Activated effector memory CD4-positive, alpha-beta T cell treated with Interleukin-2 at 50 U/mL for 16 hours (primary cell): Measurements from ENCODE around the gene GRAMD1C.
"Not testable (repeated sequence)": the region's sequence is repeated elsewhere in the genome, so short reads cannot be mapped to it uniquely, and the experiment has no call there.

Experiments used
- DNase-seq: peaks from one replicate; pipeline ENCODE4 v3.0.0-alpha.2; 2020

Gene GRAMD1C

DNA sequence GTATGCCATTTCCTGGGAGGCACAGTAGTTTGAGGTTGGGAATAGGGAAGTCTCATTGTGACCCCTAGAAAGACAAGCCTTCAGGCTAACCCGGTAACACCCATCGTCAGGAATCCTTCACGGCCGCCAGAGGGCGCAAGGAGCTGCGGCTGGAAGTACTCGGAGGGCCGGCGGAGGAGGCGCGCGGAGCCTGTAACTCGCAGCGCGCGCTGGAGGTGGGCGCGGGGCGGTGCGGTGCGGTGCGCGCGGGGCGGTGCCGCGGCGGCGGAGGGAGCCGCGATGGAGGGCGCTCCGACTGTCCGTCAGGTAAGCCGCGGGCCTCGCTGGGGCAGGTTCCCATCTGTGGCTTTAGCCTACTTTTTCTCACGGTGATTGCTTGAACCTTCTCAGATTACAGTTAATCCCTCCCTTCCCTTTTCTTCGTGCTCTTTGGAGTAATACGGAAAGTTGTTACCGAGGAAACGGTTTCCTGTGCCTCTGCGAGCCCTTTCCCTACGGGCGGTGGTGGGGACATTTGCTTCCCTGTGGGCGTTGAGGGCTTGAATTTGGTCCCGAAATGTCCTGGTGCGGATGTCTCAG lies at the start of gene GRAMD1C:
GRAMD1C (plus strand) TSS at position 158 of the 579 bp plus-strand sequence; CDS start at position 280, 122 bp downstream.
- peak; percentile 73 for DNase-seq

DNA sequence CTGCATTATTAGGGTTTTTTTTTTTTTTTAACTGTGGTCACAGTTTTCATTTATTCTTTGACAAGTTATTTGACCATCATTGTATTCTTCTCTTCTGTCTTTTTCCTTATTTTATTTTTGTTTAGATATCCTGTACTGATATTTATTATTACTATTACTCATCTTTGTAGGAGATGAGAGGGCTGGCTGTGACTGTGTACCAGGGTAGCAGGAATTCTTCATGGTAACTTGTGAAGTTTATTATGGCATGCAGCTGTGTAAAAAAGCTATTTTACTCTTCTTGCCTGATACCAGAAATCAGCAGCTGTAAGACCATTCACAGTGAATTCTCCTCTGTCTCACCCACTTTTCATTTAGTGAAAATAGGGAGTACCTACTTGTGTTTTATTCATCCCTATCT lies 47.2 kb upstream of the GRAMD1C start:
- no peak for DNase-seq

DNA sequence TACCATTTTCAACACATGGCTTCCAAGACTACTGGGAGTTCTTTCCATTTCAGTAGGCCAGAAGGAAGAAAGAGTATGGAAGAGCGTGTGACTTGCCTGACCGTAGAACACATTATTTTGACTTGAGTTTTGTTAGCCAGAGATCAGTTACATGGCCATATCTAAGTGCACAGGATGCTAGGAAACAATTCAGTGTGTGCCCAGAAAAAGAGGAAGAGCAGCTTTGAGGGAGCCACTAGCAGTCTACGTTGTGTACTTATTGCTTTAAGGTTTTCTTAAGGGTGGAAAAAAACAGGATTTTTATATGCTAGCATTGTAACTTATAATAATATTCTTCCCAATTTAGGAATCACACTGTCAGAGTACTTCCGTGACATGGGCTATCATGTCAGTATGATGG lies 44.1 kb upstream of the GRAMD1C start:
- no peak for DNase-seq

DNA sequence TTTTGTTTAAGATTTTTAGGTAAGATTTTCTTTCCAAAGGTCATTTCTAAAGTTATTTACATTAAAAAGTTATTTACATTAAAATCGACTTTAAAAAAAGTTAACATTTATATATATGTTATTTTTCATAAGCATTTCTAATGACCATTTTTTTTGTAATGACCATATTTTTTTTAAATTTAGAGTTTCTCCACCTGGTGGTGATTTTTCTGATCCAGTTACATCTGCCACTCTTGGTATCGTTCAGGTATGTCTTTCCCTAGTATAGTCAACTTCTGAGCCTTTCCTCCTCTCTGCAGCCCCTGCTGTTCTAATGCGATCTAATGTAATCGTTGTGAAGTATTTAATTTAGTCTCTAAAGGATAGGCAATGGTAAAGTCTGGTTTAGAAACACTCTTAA lies 42.9 kb upstream of the GRAMD1C start:
- no peak for DNase-seq

DNA sequence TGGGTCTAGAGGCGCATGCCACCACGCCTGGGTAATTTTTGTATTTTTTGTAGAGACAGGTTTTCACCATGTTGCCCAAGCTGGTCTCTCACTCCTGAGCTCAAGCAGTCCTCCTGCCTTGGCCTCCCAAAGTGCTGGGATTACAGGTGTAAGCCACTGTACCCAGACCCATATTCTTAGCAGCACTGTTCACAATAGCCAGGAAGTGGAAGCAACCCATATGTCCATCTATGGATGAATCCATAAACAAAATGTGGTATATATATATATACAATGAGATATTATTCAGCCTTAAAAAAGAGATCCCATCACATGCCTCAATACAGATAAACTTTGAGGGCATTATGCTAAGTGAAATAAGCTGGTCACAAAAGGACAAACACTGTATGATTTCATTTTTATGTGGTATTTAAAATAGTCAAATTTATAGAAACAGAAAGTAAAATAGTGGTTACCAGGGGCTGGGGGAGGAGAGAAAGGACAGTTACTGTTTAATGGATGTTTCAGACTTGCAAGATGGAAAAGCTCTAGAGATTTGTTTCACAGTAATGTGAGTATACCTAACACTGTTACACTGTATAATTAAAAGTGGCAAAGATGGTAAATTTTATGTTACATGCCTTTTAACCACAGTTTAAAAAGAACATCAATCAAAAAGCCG lies 35.7 kb upstream of the GRAMD1C start:
- no peak for DNase-seq

DNA sequence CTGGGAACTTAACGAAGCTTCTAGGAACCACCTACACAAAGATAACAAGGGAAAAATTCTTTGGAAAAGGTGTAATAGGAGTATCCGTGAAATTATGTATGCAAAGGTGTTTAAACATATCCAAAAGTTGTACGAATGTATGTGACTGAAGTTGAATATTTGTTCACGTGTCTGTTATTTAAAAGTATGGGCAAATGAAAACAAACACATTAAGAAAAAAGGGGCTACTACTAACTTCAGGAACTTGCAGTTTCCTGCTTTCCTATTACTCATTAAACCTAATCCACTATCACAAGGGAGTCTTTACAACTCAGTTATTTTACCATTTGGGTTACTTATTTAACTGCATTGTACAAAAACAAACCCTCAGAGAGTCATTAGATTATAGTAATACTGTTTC lies 33.9 kb upstream of the GRAMD1C start:
- DNase-seq: no peak

DNA sequence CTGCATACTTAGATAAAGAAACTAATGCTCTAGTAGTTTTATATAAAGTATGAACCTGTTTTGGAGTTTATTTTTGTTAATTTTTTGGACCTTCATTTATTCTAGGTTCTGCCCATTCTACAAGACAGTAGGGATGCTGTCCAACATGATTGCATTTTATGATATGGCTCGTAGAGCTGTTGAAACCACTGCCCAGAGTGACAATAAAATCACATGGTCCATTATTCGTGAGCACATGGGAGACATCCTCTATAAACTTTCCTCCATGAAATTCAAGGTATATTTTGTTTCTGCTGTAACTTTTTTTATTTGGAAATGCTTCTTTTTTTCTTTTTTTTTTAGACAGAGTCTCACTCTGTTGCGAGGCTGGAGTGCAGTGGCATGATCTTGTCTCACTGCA lies 33.3 kb upstream of the GRAMD1C start:
- DNase-seq: no peak

DNA sequence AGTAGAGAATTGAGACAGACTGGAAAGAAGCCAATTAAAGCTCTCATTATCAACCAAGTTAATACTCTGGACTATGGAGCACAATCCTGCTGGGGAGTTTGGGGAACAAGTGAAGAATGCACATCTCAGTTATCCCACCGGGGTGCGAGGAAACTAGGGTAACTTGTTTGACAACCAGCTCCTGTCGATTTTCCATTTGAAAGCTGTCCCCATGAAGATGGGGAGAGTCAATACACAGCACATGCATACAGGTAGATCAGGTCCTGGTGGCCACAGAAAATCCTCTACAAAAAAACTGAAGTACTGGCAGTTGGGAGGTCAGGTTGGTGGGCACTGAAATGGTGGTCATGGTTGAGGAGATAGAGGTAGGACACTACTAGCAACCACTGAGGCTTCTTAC lies 25.7 kb upstream of the GRAMD1C start:
- DNase-seq: no peak

DNA sequence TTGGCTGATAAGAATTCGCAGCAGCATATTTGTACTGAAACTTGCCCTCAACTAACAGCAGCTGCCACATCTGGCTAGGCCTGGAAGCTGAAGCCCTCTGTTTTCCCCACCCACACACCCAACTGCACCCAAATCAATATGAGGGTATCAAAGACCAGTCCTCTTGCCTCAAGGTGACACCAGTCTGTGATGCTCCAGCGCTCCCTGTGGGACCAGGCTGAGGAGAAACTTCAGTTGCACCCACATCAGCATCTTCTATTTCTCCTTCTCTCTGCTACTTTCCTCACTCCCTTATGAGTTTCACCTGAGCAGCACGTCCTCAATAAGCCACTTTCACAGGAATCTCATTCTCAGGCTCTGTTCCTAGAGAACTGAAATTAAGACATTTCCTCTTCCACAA lies 18.7 kb upstream of the GRAMD1C start:
- DNase-seq: no peak

DNA sequence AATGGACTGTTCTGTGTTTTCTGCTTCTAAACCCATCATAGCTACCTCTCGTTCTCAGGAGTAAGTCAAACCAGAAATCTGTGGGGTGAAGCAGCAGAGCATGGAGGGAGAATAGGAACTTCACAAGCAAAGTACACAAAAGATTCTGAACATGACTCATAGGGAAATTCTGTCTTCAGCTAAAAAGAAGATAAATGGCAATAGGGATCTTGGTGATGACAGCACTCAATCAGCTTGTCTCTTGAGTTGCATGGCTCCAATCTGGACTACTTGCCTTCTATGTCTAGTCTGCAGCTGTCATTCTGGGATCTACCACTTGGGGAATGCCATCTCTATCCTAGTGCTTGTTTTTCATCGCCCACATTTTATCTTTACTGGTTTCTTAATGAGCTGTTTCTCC lies 13.5 kb upstream of the GRAMD1C start:
- DNase-seq: no peak

DNA sequence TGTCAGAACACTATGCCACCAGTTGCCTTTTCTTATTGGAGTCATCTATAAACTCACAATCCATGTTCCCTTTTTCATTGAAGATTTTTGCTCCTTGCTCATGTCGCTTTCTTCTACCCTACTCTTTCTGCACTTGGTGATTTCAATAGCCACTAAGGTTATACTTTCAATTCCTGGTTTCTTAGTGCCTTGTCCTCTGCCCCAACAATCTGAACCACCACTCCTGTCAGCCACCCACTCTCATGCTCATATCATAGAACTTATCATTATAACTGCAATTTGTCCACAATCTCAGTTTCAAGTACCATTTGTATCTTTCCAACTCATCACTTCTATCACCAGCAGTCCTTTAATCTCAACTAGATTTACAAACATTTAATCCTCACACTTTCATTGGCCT lies 10.0 kb upstream of the GRAMD1C start:
- no peak for DNase-seq

DNA sequence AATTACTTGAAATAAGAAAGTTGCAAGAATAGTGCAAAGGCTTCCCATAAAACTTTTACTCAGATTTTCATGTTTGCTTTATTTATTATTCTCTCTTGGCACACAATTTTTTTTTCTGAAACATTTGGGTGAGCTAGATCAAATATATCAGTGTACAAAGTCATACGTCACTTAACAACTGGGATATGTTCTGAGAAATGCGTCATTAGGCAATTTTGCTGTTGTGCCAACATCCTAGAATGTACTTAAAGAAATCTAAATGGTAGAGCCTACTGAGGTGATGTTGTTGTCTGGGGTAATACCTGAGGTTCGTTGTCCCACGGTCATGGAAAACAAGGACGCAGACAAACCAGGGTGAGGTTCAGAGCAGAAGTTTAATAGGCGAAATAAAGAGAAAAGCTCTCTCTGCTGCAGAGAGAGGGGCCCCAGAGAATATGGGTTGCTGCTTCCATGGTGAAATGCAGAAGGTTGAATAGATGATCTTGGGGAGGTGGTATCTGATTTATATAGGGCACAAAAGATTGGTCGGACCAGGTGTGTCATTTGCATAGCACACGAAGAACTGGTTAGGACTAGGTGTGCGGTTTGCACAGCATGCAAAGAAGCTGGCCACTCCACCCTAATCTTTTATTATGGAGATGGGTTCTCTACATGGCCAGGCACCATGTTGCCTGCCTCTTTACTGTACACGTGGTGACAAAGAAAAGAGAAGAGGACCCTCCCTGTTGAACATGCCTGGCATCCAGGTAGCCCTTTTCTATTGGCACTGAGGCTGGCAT lies 8.8 kb upstream of the GRAMD1C start:
- no peak for DNase-seq

DNA sequence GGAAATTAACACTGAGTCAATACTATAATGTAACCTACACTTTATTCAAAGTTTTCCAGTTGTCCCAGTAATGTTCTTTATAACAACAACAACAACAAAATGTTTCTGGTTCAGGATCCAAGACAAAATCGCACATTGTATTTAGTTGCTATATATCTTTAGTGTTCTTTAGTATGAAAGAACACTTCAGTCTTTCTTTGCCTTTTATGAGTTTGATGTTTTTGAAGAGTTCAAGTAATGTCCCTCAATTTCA lies 7.6 kb upstream of the GRAMD1C start:
- DNase-seq: no peak

DNA sequence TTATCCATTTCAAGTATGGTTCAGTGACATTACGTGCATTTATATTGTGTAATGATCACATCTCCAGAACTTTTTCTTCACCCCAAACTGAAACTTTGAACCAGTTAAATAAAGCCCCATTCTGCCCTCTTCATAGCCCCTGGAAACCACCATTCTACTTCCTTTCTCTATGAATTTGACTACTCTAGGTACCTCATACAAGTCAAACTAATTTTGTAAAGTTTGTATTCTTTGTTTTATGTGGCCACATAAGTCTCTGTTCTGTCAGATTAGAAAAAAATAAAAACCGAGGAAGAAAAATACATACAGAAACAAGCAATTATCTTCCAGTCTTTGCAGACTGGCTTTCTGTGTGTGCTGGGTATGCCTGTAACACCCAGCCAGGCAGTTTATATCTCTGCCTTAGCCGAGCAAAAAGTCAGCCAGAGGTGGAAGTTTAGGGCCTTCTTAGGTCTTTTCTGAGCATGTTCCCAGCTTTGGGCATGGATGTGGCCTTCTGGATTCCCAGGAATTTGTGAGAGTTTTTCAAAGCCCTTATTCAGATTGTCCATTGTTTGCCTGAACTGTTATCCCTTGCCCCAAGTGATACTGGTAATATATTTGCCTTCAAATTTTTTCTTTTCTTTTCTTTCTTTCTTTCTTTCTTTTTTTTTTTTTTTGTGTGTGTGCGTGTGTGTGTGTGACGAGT lies 6.0 kb upstream of the GRAMD1C start:
- DNase-seq: no peak

DNA sequence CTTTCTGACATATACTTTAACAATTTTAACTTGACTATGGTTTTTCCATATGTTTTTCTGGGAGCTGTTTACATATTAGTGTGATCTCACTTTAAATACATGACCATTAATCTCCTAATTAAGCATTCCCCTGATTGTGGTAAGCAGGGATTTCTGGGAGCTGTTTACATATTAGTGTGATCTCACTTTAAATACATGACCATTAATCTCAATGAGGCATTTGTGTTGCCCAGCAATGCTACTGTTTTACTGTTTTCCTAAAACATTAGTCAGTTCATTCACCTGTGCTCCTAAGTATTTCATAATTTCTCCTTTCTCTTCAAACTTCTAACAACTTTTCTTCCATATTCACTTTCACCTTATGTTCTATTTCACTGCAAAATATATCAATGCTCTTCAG lies 3.6 kb upstream of the GRAMD1C start:
- no peak for DNase-seq

DNA sequence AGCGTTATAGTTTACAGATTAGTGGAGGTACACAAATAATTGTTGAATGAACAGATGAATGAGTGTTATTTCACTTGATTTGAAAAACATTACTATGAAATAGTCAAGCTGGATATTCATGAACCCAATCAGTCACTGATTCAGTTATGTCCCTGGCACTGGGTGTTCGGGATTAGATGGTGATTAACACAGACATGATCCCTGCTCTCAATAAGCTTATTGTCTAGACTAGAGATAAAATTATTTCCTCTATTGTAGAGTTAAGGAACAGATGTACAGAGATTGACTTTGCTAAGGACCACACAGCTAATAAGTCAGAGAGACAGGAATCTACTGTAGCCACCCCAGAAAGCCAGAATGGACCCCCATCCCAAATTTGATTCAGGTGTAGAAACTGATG lies 963 bp downstream of the GRAMD1C start:
- no peak for DNase-seq

DNA sequence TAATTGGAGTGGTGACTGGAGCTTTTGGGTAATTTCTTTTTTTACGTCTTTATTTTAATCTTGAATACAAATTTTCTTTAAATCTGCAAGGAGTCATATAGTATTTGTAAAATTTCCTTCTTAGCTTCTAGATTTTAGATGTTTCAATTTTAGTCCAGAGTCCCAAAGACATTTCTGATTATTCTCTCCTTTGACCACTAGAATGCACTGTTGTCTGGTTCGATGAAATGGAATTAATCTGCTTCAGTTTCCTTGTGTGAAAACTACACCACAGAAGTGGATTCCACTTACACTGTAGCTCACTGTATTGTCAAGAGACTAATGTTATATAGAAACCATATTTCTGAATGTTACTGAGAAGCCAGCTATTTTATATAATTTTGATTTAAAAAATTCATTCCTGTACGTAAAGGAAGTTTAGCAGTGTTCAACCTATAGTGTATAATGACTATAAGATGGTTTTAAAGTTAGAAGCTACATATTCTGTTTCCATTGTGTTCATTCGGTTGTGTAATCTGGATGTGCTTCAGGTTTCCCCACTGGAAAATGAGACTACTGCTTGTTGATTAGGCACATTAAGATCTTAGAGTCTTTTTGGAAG lies 6.1 kb downstream of the GRAMD1C start:
- no peak for DNase-seq

DNA sequence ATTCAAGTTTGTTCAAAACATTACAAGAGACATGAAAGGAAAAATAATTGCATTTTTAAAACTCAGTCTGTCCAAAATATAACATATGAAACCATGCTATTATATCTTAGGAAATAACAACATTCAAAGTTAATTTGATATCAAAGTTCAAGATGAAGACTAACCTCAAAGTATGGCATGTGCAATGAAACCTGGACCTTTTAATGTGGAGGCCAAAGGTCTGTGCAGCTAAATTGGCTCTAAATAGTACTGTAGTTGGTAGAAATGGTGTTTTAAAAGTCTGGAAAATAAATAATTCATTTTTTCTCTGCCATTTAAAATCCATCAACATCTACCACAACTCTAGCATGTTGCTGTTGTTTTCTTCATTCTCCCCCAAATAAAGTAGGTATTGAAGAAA lies 8.7 kb downstream of the GRAMD1C start:
- DNase-seq: no peak

DNA sequence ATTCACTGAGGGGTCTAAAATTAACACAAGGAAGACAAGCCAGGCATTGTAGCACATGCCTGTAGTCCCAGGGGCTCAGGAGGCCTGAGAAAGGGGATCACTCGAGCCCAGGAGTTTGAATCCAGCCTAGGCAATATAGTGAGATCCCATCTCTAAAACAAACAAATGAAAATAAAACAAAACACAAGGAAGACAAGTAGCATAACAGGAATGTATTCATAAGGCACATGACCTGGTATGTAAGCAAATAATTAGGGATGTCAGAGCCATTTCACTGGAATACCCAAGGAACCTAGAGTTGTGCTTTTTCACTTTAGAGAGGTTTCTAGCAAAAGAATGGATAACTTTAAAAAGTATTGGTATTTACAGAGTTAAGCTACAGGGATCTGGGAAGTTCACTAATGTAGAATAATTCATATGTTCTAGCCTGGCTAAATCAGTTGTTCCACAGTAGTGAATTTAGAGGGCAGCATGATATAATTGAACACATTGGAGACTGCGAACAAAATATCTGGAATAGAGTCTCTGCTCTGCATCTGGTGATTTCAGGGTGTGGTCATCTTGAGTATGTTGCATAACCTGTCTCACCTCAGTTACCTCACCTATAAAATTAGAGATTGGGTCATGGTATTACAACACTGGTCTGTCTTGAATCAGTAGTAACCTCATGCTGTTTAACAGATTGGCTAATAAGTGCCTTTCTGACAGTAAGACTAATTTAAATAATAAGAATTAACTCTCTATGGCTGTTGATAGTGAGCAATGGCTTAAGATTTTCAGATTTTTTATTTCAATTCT lies 9.3 kb downstream of the GRAMD1C start:
- DNase-seq: no peak

DNA sequence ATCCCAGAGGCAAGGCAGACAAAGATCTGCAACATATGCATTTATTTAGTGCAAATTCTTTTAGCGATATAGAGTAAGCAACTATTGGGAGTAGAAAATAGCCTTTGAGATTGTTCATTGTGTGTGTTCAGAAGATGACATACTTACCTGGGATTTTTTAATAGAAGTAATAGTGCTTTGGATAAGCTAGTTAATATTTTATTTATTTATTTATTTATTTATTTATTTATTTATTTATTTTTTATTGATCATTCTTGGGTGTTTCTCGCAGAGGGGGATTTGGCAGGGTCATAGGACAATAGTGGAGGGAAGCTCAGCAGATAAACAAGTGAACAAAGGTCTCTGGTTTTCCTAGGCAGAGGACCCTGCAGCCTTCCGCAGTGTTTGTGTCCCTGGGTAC lies 10.5 kb downstream of the GRAMD1C start:
- not testable (repeated sequence) for DNase-seq

DNA sequence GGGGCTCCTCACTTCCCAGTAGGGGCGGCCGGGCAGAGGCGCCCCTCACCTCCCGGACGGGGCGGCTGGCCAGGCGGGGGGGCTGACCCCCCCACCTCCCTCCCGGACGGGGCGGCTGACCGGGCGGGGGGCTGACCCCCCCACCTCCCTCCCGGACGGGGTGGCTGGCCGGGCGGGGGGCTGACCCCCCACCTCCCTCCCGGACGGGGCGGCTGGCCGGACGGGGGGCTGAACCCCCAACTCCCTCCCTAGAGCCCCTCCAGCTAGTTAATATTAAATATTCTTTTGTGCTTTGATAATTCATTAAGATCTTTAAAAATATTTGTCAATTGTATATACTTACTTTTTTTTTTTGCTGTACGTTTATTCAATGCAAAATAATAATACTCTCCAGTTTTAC lies 11.3 kb downstream of the GRAMD1C start:
- not testable (repeated sequence) for DNase-seq

DNA sequence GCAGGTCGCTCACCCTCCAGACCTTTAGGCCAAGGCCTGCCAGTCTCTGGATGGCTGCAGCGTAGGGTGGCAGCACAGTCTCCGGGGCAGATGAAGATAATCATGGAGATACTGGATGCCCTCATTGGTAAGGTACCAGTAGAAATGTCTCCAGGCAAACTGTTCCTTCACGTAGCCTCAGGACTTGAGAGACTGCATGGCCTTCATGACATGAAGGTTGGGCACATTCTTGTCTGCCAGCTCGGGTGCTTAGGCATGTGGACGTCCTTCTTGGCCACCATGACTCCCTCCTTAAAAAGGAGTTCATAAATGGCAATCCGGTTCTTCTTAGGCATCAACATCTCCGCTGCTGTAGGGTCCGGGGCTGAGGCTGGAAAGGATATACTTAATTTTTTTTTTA lies 11.8 kb downstream of the GRAMD1C start:
- not testable (repeated sequence) for DNase-seq

DNA sequence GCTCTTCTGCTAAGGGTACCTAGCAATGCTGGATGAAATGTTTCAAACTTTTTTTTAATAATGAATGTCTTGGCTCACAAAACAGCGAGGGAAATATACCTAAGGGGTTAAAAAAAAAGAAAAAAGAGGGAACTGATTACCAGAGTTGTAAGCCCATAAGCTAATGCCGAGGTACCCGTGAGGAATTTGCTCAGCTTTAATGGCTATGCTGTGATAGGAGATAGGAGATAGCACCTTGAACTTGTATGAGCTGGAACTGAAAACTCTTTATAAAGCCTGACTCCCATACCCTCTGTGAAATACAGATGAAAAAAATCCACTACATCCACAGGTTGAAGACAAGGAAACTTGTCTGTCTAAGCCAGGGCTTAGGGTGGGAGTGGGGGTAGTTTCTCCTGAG lies 13.9 kb downstream of the GRAMD1C start:
- DNase-seq: no peak
